Endometrial microvascular endothelial cells (primary cell): ENCODE results near the gene RSF1. TPM values are rescaled to one million over a fixed set of nuclear protein-coding genes. Genes with fewer than 3 reads are reported as not detected.
"Not testable (repeated sequence)": the region's sequence is repeated elsewhere in the genome, so short reads cannot be mapped to it uniquely, and the experiment has no call there.

Experiments used
- in situ Hi-C: cut with HindIII; loops from 2 replicates; pipeline ENCODE4 v1.10.0; 2017; ENCODE audit warnings: low sequenced_read_pairs, low pct_unique_long_range_greater_than_20kb; ENCODE audit errors: inconsistent ontology term
- total RNA-seq: library from RNA; depleted of rRNA; stranded (reverse); fragments of >200 nt; gene quantifications from one replicate; pipeline ENCODE4 v1.2.3, GENCODE V29; 2015; ENCODE audit errors: inconsistent ontology term

The RSF1 gene
- total RNA-seq, 1 donor from 2014 or later, result 8.5 TPM

- in situ Hi-C loops, result no loop called here
Measured at GRCh38 chr11:77654770-77655434, 165.6 kb downstream of the RSF1 start.

DNA sequence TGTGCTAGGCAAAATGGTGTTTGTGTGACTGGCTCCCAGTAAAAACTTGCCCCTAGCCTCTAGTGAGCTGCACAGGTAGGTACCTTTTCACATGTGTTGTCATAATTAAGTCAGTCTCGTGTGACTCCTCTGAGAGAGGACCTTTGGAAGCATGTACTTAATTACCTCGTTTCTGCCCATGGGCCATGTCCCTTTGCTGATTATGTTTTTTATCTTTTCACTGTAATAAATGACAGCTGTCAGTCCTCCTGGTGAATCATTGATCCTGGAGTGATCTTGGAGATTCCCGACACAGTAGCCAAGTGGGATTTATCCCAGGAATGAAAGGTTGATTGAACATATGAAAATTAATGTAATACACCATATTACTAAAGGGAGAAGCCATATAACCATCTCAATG lies 170.4 kb downstream of the RSF1 start:
- in situ Hi-C loops, result no loop called here

DNA sequence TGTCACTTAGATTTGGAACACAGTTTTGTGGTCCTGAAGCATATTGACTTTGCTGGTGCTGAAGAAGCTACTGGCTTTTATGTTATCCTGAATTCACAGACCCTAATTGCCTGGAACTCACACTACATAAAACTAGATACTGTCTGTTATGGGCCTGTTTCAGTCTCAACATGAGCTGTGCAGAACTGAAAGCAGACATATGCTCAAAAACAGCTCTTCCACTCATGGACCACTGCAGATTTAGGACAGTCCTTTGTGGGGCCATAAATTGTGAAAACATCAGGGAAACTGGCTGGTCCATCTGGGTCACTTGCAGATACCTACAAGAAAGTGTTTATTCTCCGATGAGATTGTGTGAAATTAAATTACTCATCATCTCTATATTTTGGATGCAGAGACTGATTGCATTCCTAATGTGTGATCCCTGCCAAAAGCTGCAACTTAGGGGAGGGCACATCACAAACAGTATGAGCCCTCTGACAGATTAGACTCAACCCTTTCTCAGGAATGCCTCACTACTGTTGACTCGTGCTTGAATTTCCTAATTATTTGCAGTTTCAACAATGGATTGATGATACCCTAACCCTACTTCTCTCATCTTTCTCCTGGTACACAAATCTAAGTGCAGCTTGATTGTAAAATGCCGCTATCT lies 172.7 kb downstream of the RSF1 start:
- in situ Hi-C loops, result no loop called here

- in situ Hi-C loops, result no loop called here
Measured at GRCh38 chr11:77644887-77645286, 175.6 kb downstream of the RSF1 start.

GRCh38 chr11:77642228-77642627 lies 178.3 kb downstream of the RSF1 start:
- in situ Hi-C loops, result no loop called here

DNA sequence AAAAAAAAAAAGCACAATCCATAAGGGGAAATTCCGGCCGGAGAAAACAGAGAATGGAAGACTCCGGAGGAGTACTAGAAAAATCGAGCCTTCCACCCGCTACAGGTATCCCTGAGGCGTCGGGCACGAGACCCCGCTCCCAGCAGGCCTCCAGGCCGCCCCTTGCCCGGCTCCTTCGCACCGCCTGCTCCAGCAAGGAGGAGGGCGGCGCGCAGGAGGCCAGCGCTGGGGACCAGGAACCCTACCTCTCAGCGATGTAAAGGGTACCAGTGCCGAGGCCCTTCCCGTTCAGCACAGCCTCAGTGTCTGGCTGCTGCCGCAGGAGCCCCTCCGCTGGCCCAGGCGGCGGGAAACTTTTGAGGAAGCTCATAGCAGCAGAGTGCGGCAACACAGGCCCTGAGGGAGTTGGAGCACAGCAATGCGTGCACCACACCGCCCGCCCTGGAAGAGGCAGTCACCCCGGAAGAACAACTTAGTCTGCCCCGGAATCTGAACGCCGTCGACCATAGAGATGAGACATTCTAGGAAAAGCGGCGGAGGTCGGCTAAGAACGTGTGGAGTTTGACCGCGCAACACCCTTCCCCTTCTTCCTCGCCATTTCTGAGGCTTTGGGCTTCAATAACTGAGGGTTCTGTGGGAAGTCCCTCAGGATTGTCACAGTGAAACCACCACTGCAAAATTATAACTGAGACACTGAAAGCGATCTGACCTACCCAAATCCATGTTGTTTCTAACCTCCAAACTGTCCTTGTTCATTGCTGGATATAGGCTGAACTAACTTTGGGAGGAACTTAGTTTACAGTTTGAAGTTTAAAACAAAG lies 183.0 kb downstream of the RSF1 start, which contains the start of gene CLNS1A:
CLNS1A (minus strand) TSS at position 450 of the 821 bp plus-strand sequence; CDS start at position 370, 80 bp downstream.
- in situ Hi-C loops, result no loop called here

DNA sequence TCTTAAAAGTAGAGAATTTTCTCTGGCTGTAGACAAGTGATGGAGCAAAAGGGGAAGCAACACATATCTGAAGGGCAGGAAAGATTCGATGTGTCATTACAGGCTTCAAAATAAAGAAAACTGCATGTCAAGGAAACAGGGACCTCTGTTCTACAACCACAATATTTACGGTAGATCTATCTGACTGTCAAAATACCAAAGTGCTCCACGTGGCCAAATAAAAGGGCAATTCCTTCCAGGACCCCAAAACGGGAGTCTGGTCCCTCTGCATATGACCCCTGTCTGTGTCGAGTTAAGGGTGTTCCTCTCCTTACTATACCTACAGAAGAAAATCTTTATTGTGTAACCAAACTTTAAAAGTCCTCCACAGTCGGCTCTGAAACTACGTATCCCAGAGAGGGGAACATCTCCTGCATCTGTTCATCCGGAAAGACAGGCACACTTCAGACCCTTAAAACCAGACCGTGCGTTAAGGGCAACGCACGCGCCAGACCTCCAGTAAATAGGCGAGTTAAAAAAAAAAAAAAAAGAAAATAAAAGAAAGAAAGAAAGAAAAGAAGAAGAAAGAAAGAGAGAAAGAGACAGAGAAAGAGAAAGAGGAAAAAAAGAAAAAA lies 183.7 kb downstream of the RSF1 start:
- in situ Hi-C loops, result no loop called here

DNA sequence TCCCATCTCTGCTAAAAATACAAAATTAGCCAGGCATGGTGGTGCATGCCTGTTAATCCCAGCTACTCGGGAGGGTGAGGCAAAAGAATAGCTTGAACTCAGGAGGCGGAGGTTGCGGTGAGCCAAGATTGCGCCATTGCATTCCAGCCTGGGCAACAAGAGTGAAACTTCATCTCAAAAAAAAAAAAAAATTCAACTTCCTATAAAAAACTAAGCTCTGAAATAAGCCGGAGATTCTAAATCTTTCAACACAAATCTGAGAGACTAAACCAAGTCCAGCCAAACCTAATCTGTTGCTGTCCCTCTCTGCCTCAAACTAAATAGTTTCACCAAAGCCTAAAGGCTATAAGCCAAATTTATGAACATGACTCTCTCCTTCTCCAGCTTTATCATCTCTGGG lies 186.6 kb downstream of the RSF1 start:
- in situ Hi-C loops, result not testable (repeated sequence)

- in situ Hi-C loops, result no loop called here
Measured at GRCh38 chr11:77630157-77630710, 190.3 kb downstream of the RSF1 start.

- in situ Hi-C loops, result no loop called here
Measured at GRCh38 chr11:77619576-77620198, 200.8 kb downstream of the RSF1 start.

GRCh38 chr11:77617892-77618291 lies 202.6 kb downstream of the RSF1 start:
- in situ Hi-C loops, result no loop called here

GRCh38 chr11:77611921-77612320 lies 208.6 kb downstream of the RSF1 start:
- in situ Hi-C loops, result no loop called here

Other genes with a start within 250 kb of the RSF1 start
- not detected for gene AQP11, start 230.8 kb downstream of the RSF1 start, total RNA-seq
- 118 TPM for gene CLNS1A, start 182.9 kb downstream of the RSF1 start, total RNA-seq
- gene AAMDC, start 422 bp upstream of the RSF1 start, total RNA-seq, result 70.6 TPM
- 23.5 TPM for gene INTS4, start 173.9 kb upstream of the RSF1 start, total RNA-seq
- 1.7 TPM for gene KCTD14, start 202.6 kb upstream of the RSF1 start, total RNA-seq
- gene THRSP, start 243.1 kb upstream of the RSF1 start, total RNA-seq, result not detected